ENCODE results near the gene SPATA31E1. TPM values are rescaled to one million over a fixed set of nuclear protein-coding genes. Genes with fewer than 3 reads are reported as not detected.

SPATA31E1 gene
- total and polyA plus RNA-seq, 9 of the 15 experiments (the other 6 are each of a cell fraction or from before 2014, with no cell fraction given), result not detected

GRCh38 chr9:87880683-87881082 is 2.0 kb upstream of the SPATA31E1 start:
- ChIA-PET CTCF (ENCODE audit: low intra/inter-chr PET ratio) (no interaction called here), POLR2A (no interaction called here)
- Histone ChIP-seq H3K4me1 (replicated peaks in 1 of 2; ENCODE audit: control insufficient read depth in 2 of 2, insufficient read depth in 2 of 2, low read length in 2 of 2) (peaks cover 4 to 6% of the 10 kb centered on the region in 2 experiments; a peak in 3 of 5 replicates), H3K79me2 (ENCODE audit: control insufficient read depth, insufficient read depth, low read length) (no peaks in the 10 kb centered on the region), H4K20me1 (replicated peaks; ENCODE audit: control insufficient read depth, insufficient read depth, low read length) (no peaks in the 10 kb centered on the region), H3K9ac (ENCODE audit: insufficient read depth in 1 of 2, low read depth in 2 of 2, low read length in 2 of 2) (no peak overlapping the region), H3K4me3 (no peak overlapping the region), H3K36me3 (ENCODE audit: control insufficient read depth, insufficient read depth, low read length) (no peaks in the 10 kb centered on the region), H3K9me3 (replicated peaks; ENCODE audit: control insufficient read depth, insufficient read depth, low read depth, low read length) (no peaks in the 10 kb centered on the region), H3K27me3 (ENCODE audit: control insufficient read depth in 2 of 2, insufficient read depth in 2 of 2, low read length in 2 of 2) (0 out of 5 replicates have a peak, but pooled peaks cover 0 to 9% of the 10 kb centered on the region in 2 experiments), H3K4me2 (ENCODE audit: insufficient read depth, low read length) (no peak overlapping the region), H2AFZ (ENCODE audit: low read depth, low read length) (no peak overlapping the region), H3K9me1 (ENCODE audit: control insufficient read depth, insufficient read depth, low read length) (no peaks in the 10 kb centered on the region), H3K27ac (ENCODE audit: extremely low read depth, low read depth, low read length) (no peak overlapping the region)
- WGBS (ENCODE audit: insufficient coverage, low coverage, missing lambda C conversion rate), result 13% methylated on average over 2 of the region's 6 CpGs
- FAIRE-seq (no peak), DNase-seq (ENCODE audit: extremely low read depth in 1 of 4, low spot score in 3 of 4) (no peak), ATAC-seq (no peak)
- TF ChIP-seq MTA1 (IDR thresholded peaks at IDR 0.05; ENCODE audit: borderline replicate concordance), result no peak
- no peak for TF ChIP-seq KAT2B (IDR thresholded peaks at IDR 0.05; ENCODE audit: low read depth, low read length)
- no peak for TF ChIP-seq CTCF (IDR thresholded peaks at IDR 0.05 in 2 of 3, conservative IDR thresholded peaks at IDR 0.05 in 1 of 3; ENCODE audit: insufficient read depth in 2 of 3, low read depth in 1 of 3, low read length in 3 of 3)
- no peak for TF ChIP-seq ZNF77 (CRISPR knock-in tag; IDR thresholded peaks at IDR 0.05)
- TF ChIP-seq CBFA2T3 (IDR thresholded peaks at IDR 0.05), result no peak
- TF ChIP-seq FOXJ2 (tag; IDR thresholded peaks at IDR 0.05), result no peak
- no peak for TF ChIP-seq KLF10 (CRISPR knock-in tag; IDR thresholded peaks at IDR 0.05)
- no peak for TF ChIP-seq COPS2 (conservative IDR thresholded peaks at IDR 0.05)
- TF ChIP-seq TAF1 (IDR thresholded peaks at IDR 0.05; ENCODE audit: control insufficient read depth, extremely low read depth, insufficient read depth, low read length, severe bottlenecking), result no peak
- TF ChIP-seq ZNF23 (CRISPR knock-in tag; IDR thresholded peaks at IDR 0.05), result no peak
- no peak for TF ChIP-seq KLF1 (tag; IDR thresholded peaks at IDR 0.05)
- TF ChIP-seq ZNF124 (CRISPR knock-in tag; IDR thresholded peaks at IDR 0.05), result no peak
- no peak for TF ChIP-seq ZNF165 (CRISPR knock-in tag; IDR thresholded peaks at IDR 0.05; ENCODE audit: borderline replicate concordance)
- TF ChIP-seq ZBTB1 (CRISPR knock-in tag; IDR thresholded peaks at IDR 0.05; ENCODE audit: borderline replicate concordance, low read depth), result no peak
- no peak for TF ChIP-seq ZBTB11 (CRISPR knock-in tag; IDR thresholded peaks at IDR 0.05)
- TF ChIP-seq ZKSCAN8 (CRISPR knock-in tag; IDR thresholded peaks at IDR 0.05), result no peak
- TF ChIP-seq ADNP (tag; IDR thresholded peaks at IDR 0.05), result no peak
- TF ChIP-seq ZNF449 (CRISPR knock-in tag; IDR thresholded peaks at IDR 0.05), result no peak
- BruUV-seq (replicated peaks), result no TSS peak
- intact Hi-C loops (cut with micrococcal nuclease), result no loop called here
- in situ Hi-C loops (cut with MboI), result no loop called here

Data from K562 (cell line).